ENCODE data around the gene SLC17A3.

SLC17A3 gene, protein sequence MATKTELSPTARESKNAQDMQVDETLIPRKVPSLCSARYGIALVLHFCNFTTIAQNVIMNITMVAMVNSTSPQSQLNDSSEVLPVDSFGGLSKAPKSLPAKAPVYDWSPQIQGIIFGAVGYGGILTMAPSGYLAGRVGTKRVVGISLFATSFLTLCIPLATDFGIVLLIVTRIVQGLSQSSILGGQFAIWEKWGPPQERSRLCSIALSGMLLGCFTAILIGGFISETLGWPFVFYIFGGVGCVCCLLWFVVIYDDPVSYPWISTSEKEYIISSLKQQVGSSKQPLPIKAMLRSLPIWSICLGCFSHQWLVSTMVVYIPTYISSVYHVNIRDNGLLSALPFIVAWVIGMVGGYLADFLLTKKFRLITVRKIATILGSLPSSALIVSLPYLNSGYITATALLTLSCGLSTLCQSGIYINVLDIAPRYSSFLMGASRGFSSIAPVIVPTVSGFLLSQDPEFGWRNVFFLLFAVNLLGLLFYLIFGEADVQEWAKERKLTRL

DNA sequence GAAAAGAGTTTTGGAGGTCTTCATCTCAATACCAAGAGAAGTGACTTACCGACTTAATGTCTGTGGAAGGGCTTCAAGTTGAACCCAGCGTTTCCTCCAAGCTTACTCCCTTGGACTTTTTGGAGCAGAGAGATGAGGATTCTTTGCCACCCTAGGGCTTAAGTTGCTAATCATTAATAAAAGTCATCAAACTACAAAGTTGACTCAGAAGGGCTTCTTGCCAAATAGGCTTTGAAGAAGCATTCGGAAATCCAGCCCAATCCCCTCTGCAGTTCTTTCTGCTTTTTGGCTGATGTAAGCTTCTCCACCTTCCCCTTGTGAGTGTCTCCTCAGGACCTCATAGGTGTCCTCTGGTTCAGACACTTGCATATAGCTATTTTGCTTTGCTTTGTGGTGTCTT, at the start of gene SLC17A3:
Gene SLC17A3 (minus strand): TSS at position 126 of the 400 bp plus-strand sequence. CDS start 5,856 bp downstream, outside the sequence.
- DNase-seq = no peak

DNA sequence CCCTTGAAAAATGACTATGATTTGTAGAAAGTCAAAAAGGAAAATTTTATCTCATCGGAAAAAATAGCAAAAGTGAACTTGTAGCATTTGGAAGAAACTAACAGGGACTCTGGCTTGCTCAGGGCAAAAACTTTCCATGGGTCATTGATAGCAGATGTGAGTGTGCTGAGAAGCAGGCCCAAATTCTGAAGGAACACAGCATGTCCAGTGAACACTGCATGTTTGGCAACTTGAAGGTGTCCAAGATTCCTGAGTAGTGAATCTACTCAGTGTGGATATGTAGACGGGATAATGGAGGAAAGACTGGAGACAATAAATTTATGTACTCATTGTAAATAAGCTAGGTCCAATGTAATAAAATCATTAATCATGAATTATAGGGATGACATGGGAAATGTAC, 48.3 kb upstream of the SLC17A3 start:
- DNase-seq = no peak

DNA sequence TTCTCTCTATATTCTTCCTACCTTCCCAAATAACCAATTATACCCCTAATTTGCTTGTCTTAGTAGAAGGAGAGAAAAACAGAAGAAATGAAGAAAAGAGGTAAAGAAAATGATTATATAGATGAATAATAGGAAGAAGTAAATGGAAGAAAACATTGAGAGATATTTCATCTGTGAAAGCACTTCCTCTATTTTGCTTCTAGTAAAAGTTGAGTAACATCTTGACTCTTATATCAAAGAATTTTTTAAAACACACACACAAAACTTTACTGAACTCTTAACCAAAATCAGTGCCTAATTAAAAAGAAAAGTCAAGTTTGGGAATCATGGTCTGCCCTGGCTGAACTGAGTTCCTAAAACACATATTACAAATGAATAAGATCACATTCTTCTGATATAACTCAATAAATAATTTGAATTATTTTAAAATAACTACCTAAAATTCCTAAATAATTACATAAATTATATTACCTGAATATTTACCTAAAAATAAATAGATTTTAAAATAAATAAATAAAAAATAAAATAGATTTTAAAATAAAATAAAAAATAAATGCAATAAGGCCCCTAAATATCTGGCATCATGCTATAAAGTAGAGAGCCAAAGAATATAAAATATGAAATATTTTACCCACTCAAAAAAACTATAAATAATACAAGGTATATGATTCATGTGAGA, 47.6 kb upstream of the SLC17A3 start:
- DNase-seq = no peak

DNA sequence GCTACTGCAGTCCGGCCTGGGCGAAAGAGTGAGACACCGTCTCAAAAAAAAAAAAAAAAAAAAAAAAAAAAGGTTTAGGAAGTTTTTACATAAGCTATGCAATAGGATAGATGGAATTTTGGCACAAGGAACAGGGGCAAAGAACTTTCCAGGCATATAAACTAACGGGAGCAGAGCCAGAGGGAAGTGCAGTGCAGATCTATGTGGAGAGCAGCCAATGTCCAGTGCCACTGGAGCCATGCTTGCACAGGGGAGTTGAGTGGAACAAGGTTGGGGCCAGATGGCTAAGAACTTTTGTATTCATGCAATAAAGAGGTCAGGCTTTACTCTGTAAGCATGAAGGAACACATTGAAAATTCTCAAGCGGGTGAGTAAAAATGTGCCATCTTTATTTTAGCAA, 45.6 kb upstream of the SLC17A3 start:
- DNase-seq = no peak

DNA sequence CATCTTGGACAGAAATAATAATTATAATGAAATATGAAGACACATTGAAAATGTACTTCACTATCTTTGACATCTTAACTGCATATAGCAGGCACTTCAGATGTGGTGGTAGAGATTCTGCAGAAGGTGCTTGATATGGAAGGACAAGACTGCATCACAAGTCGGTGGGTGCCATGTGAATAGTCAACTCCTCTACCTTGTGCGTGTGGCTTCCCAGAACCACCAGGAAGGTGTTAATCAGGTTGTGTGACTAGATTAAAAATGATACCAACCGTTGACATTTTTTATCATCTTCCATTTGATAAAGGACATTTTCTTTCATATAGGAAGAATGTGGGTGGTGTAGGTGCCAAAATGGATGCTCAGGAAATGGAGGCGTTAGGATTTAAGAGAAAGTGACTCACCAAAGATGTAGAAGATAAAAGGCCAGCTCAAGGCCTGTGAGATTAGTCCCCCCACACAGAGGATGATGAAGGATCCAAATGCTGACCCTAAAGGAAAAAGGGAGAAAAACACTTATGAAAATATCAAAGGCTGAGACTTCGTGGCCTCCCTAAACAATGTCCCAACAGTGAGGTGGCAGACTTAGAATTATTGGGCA, 44.1 kb upstream of the SLC17A3 start:
- no peak for DNase-seq

DNA sequence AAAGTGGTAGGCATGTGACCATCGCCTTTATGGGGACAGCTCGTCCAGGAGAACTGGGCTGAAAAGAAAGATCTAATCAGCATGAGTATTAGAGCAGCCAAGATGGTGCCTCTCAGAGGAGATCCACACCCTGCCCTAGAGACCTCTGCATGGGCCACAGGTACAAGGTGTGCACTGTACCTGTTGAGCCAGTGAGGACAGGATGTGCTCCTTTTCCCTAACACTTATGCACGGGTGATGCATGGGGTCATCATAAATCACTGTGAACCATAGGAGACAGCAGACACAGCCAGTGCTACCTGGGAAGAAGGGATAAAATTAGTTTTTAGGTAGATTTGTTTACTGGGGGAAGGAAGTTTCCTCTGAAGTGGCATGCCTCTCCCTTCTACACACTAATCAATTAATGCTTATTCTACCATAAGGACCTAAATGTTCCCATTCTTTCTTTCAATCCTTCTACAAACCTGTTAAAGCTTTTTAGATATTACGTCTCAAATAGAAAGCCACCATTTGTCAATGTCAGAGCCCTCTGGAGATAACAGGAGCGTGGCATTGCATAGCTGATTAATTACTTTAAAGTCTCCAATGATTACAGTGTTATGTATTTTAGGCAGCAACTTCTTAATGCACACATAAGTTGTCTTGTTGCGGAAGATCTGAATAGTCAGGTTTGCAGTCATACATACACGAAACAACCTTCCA, 42.9 kb upstream of the SLC17A3 start:
- DNase-seq = no peak

DNA sequence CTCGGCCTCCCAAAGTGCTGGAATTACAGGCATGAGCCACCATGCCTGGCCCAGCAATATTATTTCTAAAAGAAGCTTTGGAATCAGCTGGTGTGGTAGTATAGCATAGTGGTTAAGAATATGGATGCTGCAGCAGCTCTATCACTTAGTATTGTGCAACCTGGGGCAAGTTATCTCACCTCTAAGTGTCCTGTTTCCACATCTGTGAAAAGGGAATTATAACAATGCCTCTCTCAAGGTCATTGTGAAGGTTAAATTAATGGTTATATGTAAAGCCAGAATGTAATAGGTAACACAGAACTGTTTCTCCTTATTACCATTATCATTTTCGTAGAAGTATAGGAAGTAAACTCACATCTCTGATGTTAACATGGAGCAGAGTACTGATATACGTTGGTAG, 42.3 kb upstream of the SLC17A3 start:
- no peak for DNase-seq

DNA sequence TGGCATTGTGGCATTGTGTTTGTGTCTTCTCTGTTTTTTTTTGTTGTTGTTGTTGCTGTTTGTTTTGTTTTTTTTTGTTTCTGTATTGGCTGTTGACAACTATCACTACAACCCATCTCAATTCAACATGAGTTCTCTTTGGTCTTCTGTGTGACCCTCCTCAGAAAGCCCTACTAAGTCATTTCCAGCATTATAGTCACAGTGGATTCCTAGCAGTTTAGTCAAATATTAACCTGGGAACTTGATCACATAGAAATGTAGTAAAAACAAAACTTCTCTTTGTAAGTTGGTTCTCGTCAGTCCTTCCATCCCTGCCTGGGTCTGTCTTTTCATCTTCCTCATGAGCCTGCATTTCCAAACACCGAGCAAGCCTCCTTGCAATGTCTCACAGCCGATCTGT, 39.7 kb upstream of the SLC17A3 start:
- no peak for DNase-seq

DNA sequence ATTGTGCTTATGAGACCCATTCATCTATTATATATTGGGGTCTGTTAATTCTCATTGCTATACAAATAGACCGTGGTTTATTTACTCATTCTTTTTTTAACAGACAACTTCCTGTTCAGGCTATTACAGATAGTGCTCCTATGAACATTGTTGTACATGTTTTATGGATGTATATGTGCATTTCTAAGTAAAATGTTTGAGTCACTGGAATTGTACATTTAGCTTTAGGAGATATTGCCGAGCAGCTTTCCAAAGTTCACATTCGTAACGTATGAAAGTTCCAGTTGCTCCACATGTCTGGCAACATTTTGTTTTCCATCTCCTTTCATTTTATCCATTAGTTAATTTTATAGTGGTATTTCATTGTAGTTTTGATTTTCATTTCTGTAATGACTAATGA, 37.3 kb upstream of the SLC17A3 start:
- DNase-seq = no peak

DNA sequence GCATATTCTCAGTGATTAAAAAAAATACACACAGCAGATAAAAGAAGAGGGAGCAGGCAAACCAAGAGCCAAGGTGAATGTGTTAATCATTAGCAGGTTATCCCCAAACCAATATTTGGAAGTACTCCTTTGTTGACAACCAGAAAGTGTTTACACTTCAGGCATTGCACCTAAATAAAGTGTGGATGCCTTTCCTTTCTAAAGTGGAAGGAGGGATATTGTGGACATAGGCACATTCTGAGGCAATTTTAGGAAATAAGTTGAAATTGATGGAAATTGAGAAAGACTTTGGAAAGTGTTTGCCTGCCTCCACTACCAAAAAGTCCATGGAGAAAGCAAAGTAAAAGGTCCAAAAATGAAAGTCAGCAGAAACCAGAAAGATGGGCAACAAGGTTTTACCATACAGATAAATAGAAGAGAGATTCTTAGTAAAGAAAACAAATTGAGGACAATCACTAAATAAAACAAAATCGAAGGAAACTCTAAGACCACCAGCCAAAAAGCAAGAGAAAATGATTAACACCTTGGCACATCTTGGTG, 33.5 kb upstream of the SLC17A3 start:
- DNase-seq = no peak

DNA sequence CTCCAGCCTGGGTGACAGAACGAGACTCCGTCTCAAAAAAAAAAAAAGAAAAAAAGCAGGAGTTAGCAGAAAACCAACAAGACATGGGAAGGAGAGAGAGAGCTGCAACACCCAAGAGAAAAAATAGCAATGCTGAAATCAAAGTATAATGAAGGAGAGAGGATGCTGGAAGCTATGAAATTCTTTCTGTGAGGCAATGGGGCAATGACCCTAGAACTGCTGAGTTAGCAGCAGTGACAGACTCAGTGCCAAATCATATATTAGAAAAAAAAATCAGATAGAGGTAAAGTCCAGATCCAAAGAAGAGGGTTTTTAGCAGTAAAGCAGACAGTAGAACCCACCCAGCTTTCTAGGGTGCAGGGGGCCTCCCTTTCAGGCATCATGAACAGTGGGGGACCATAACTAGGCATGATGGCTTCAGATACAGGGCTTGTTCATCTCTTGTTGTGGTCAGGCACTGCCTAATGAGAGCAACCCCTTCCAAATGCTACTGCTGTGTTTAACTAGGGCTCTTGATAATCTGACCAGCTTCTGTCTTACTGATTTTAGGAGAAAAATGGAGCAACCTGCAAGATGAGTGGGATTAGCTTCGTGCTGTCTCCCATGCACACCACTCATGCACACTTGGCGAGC, 29.5 kb upstream of the SLC17A3 start:
- DNase-seq = no peak

DNA sequence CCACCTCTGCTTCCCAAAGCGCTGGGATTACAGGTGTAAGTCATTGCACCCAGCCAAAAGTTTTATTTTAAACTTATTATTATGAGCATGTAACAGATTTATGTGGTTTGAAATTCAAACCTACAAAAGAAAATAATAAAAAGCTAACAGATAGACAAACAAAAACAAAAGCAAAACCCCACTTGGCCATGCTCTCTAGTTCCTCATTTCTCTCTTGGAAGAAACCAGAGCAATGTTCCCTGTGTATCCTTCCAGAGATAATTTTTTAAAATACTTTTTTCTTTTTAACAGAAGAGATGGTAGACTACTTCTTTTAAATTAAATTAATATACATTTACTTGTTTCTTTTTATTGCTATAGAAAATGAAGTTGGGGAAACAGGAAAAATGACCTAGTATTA, 28.0 kb upstream of the SLC17A3 start:
- no peak for DNase-seq

DNA sequence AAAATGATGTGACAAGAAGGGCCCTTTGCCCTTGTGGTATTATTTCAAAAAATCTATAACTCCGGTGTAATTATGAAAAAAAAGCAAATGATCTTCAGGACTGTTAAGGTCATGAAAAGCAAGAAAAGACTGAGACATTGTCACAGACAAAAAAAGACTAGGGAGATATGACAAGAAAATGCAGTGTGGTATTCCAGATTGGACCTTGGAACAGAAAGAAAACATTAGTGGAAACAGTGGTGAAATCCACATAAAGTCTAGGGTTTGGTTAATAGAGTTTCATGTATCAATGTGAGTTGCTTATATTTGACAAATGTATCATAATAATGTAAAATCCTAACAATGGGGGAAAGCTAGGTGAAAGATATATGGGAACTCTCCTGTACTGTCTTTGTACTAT, 26.8 kb upstream of the SLC17A3 start:
- no peak for DNase-seq

DNA sequence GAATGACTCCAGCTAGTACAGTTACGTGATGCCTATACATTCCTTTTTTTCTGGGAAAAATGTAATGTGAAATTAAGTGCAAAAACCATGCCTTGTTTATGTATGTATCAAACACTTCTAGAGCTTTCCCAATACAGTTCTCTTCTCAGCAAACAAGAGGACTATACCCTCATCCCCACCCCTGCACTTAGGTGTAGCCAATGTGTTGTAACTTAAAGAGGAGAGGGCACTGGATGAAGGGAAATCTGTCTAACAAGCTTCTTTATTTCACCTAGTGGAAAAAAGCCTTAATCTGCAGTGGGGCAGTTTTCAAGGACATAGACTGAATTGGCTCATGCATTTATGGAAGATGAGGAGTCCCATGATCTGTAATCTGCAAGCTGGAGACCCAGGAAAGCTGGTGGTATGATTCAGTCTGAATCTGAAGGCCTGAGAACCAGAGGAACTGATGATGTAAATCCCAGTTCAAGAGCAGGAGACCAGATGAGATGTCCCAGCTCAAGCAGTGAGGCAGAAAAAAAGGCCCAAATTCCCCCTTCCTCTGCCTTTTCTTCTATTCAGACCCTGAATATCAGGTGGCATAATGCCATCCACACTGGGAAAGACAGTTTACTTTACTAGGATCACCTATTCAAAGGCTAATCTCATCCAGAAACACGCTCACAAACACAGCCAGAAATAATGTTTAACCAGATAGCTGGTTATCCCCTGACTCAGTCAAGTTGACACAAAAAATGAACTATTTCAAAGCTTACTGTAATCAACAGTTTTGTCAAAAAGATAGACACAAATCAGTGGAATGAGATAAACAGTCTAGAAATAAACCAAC, 25.8 kb upstream of the SLC17A3 start:
- no peak for DNase-seq

DNA sequence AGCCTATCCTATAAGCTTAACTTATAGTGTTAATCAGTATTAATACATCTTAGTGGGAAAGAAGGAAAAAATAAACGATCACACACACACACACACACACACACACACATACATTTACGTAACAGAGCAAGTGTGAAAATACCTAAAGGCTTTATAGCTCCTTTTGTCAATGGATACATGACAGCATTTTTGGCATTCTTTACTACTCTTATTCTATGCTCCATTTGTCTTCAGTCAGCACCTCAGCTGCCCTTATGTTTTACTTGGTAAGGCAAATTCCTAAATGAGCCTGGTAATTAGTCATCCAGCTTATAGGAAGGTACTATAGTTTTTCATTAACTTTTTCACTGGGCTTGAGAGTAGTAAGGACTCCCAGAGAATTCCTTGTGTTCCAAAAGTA, 25.1 kb upstream of the SLC17A3 start:
- DNase-seq = no peak

DNA sequence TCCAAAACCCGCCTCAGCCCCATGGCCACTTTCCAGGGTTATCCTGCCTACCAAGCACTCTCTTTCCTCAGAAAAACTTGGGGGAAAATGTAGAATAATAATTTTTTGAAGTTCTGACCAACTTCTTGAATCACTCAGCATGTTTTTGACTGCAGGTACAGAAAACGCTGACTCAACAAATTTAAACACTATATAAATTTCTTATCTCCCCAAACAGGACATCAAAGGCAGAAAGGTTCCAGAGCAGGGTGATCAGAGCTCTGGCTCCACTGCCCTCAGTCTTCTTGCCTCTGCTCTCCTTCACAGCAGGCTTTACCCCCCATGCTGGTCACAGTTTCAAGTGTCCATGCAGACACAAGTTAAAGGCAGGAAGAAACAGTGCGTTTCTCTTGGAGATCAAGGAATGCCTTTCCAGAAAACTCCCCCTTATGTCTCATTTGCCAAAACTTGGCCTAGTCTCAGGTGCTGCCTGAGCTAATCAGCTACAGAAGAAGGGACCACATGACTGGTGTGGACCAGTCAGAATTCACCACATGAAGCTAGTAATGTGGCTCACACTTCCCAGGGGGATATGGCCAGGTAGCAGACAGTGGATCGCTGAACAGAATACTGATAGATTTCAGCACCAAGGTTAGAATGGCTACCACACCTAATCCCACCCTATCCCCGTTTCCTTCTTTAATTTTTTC, 24.4 kb upstream of the SLC17A3 start:
- no peak for DNase-seq

DNA sequence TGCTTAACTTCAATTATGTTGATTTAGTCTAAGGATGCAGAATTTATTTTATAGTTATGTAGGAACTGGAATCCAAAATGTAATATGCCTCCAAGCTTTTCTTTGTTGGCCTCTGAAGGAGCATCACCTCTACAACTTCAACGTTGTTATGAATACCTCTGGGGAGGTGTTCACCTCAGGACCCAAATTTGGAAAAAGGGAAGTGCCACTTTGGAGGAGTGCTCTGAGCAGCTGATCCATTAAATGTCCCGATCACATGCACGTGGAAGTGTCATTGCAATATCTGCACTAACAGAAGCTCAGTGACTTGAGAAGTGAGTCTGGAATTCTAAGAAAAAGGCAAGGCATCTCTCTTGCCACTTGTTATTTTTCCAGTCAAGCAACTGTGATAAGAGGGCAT, 22.2 kb upstream of the SLC17A3 start:
- DNase-seq = no peak

DNA sequence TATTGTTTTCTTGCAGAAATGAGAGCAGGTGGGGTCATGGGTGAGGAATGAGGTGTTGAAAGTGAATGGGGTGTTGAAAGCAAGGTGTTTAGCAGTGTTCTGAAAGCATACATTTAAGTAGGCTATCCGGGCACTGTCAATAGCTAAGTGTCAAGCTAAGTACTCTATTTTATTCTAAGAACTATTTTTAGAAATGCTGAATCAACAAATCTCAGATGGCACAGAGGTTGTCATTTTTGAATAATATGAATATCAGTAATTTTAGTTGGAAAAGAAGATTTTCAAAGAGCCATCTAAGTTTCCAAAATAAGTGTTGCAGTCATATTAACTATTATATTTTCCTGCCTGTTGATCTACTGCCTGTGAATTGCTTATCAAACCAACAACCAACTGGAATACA, 21.7 kb upstream of the SLC17A3 start:
- DNase-seq = no peak

DNA sequence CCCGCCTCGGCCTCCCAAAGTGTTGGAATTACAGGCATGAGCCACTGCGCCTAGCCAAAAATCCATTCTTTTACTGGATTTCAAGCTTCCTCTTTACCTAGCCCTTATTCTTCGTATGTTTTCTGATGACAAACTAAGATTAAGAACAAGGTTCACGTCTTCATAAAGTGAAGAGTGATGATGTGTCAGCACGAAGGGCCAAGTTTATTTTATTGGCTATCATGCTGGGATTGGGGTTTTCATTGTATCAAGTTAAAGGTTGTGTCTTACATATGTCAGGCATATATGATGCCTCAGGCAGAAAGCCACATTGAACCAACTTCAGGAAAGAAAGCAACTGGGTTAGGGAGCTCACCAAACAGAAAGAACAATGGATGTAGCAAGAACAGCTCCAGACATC, 19.7 kb upstream of the SLC17A3 start:
- DNase-seq = no peak

DNA sequence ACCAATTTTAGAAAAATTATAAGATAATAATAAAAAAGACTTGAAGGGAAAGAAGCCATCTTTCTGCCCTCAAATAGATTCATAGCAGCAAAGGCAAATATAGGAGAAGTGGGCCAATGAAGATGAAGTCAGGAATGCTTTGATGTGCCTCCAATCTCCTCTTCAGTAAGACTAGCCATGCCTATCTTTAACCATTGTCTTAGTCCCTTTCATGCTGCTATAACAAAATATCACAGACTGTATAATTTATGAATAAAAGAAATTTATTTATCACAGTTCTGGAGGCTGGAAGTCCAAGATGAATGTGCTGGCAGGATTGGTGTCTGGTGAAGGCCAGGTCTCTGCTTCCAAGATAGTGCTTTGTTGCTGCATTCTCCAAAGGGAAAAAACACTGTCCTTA, 18.8 kb upstream of the SLC17A3 start:
- DNase-seq = no peak
